HEK293 (cell line): ENCODE results near the gene GARIN5B.
A peak's percentile ranks its signal among the peaks of the same experiment; 100 is the strongest.

Experiments
- GFI1B ChIP-seq: fragments of 450-650 bp; formaldehyde crosslinking; IDR thresholded peaks from 2 replicates; pipeline ENCODE4 v1.5.1; 2016; ENCODE audit warnings: missing biosample characterization, missing genetic modification characterization
- KLF9 ChIP-seq: fragments of 450-650 bp; formaldehyde crosslinking; IDR thresholded peaks from 2 replicates; pipeline ENCODE4 v1.5.1; 2016; ENCODE audit warnings: missing biosample characterization, missing genetic modification characterization, low read depth
- RBAK ChIP-seq: fragments of 450-650 bp; formaldehyde crosslinking; IDR thresholded peaks from 2 replicates; pipeline ENCODE4 v1.5.1; 2016; ENCODE audit warnings: missing biosample characterization, missing genetic modification characterization
- SCRT1 ChIP-seq: fragments of 450-650 bp; formaldehyde crosslinking; IDR thresholded peaks from 2 replicates; pipeline ENCODE4 v1.5.1; 2016; ENCODE audit warnings: missing biosample characterization, missing genetic modification characterization, borderline replicate concordance
- SETDB1 ChIP-seq: IDR thresholded peaks from one replicate; pipeline ENCODE4 v1.6.1; 2017; ENCODE audit warnings: mild to moderate bottlenecking, low read length, moderate library complexity, mixed read lengths; ENCODE audit not compliant: insufficient read length
- SP3 ChIP-seq: fragments of 450-650 bp; formaldehyde crosslinking; IDR thresholded peaks from 2 replicates; pipeline ENCODE4 v1.5.1; 2016; ENCODE audit warnings: missing biosample characterization, missing genetic modification characterization
- TCF7L2 ChIP-seq: IDR thresholded peaks from 2 replicates; pipeline ENCODE4 v1.6.1; 2011; ENCODE audit warnings: low read depth, mild to moderate bottlenecking, inconsistent platforms, low read length, moderate library complexity, borderline replicate concordance
- TRIM28 ChIP-seq: IDR thresholded peaks from 2 replicates; pipeline ENCODE4 v1.6.1; 2011; ENCODE audit warnings: low read length, control low read depth, borderline replicate concordance
- ZBTB20 ChIP-seq: fragments of 450-650 bp; formaldehyde crosslinking; IDR thresholded peaks from 2 replicates; pipeline ENCODE4 v1.5.1; 2016; ENCODE audit warnings: missing biosample characterization, missing genetic modification characterization
- ZBTB48 ChIP-seq: fragments of 450-650 bp; formaldehyde crosslinking; IDR thresholded peaks from 2 replicates; pipeline ENCODE4 v1.5.1; 2016; ENCODE audit warnings: missing biosample characterization, missing genetic modification characterization
- ZFP41 ChIP-seq: fragments of 450-650 bp; formaldehyde crosslinking; IDR thresholded peaks from 2 replicates; pipeline ENCODE4 v1.5.1; 2016; ENCODE audit warnings: missing biosample characterization, missing genetic modification characterization, borderline replicate concordance
- ZNF138 ChIP-seq: fragments of 450-650 bp; formaldehyde crosslinking; IDR thresholded peaks from 2 replicates; pipeline ENCODE4 v1.5.1; 2016; ENCODE audit warnings: missing biosample characterization, missing genetic modification characterization, borderline replicate concordance
- ZNF140 ChIP-seq: fragments of 450-650 bp; formaldehyde crosslinking; IDR thresholded peaks from 2 replicates; pipeline ENCODE4 v1.5.1; 2016; ENCODE audit warnings: missing biosample characterization, missing genetic modification characterization
- ZNF18 ChIP-seq: fragments of 450-650 bp; formaldehyde crosslinking; IDR thresholded peaks from 2 replicates; pipeline ENCODE4 v1.5.1; 2016; ENCODE audit warnings: missing biosample characterization, missing genetic modification characterization
- ZNF184 ChIP-seq: fragments of 450-650 bp; IDR thresholded peaks from 2 replicates; pipeline ENCODE4 v1.5.1; 2018; ENCODE audit warnings: missing biosample characterization, mild to moderate bottlenecking, missing genetic modification characterization
- ZNF23 ChIP-seq: fragments of 450-650 bp; formaldehyde crosslinking; IDR thresholded peaks from 2 replicates; pipeline ENCODE4 v1.5.1; 2016; ENCODE audit warnings: missing biosample characterization, missing genetic modification characterization, borderline replicate concordance
- ZNF394 ChIP-seq: fragments of 450-650 bp; formaldehyde crosslinking; IDR thresholded peaks from 2 replicates; pipeline ENCODE4 v1.5.1; 2016; ENCODE audit warnings: missing biosample characterization, missing genetic modification characterization, mild to moderate bottlenecking, moderate library complexity, borderline replicate concordance
- ZNF398 ChIP-seq: fragments of 450-650 bp; formaldehyde crosslinking; IDR thresholded peaks from 2 replicates; pipeline ENCODE4 v1.5.1; 2017; ENCODE audit warnings: missing biosample characterization, missing genetic modification characterization
- ZNF596 ChIP-seq: fragments of 450-650 bp; IDR thresholded peaks from 2 replicates; pipeline ENCODE4 v1.5.0; 2018; ENCODE audit warnings: missing biosample characterization, mild to moderate bottlenecking, missing genetic modification characterization, moderate library complexity
- ZNF785 ChIP-seq: fragments of 450-650 bp; formaldehyde crosslinking; IDR thresholded peaks from 2 replicates; pipeline ENCODE4 v1.5.1; 2016; ENCODE audit warnings: missing biosample characterization, missing genetic modification characterization
- ZNF830 ChIP-seq: fragments of 450-650 bp; IDR thresholded peaks from 2 replicates; pipeline ENCODE4 v1.5.0; 2018; ENCODE audit warnings: missing biosample characterization, missing genetic modification characterization, low read depth, mild to moderate bottlenecking, moderate library complexity
- ZXDB ChIP-seq: fragments of 450-650 bp; formaldehyde crosslinking; IDR thresholded peaks from 2 replicates; pipeline ENCODE4 v1.5.1; 2016; ENCODE audit warnings: missing biosample characterization, missing genetic modification characterization
- TF ChIP-seq, protein P1 (sequence below): fragments of 450-650 bp; formaldehyde crosslinking; IDR thresholded peaks from 2 replicates; pipeline ENCODE4 v1.5.1; 2016; ENCODE audit warnings: missing biosample characterization, missing genetic modification characterization
- TF ChIP-seq, protein P2 (sequence below): fragments of 450-650 bp; IDR thresholded peaks from 2 replicates; pipeline ENCODE4 v1.5.1; 2018; ENCODE audit warnings: missing biosample characterization, mild to moderate bottlenecking, missing genetic modification characterization
- TF ChIP-seq, protein P3 (sequence below): fragments of 450-650 bp; formaldehyde crosslinking; conservative IDR thresholded peaks from 2 replicates; pipeline ENCODE4 v1.5.1; 2016; ENCODE audit warnings: low read depth, missing biosample characterization, missing genetic modification characterization
- TF ChIP-seq, protein P4 (sequence below): fragments of 450-650 bp; formaldehyde crosslinking; conservative IDR thresholded peaks from 2 replicates; pipeline ENCODE4 v1.5.1; 2016; ENCODE audit warnings: low read depth, missing biosample characterization, missing genetic modification characterization

GARIN5B gene

DNA sequence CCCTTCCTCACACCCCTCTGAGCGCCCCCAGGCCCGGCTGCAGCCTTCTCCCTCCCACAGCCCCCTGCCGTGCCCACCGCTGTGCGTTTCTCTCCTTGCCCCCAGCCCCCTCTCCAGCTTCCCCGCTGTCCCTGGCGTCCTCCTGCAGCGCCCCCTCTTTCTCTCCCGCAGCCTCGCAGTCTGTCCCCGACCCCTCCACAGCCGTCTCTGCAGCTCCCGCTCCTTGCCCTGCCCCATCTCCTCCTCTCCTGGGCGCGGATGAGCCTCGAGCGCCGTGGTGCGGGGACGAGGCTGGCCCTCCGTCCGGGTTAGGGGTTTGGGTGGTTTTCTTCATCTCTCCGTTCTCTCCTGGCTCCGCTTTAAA, 22.3 kb downstream of the GARIN5B start (continued):
- TF ChIP-seq ZBTB20 (no peak), RBAK (no peak), ZNF398 (tag by site-specific recombination) (no peak), GFI1B (tag by site-specific recombination) (no peak), ZFP41 (tag by site-specific recombination) (no peak), ZNF18 (tag by site-specific recombination) (no peak), ZNF23 (tag by site-specific recombination) (no peak), SCRT1 (no peak), ZNF596 (tag by site-specific recombination) (no peak), ZNF830 (tag by site-specific recombination) (no peak), ZXDB (no peak), ZBTB48 (peak; percentile 40; the same call in 1 of the 2 replicates), SP3 (tag by site-specific recombination) (no peak; the same call in none of the 2 replicates), ZNF140 (tag by site-specific recombination) (no peak), KLF9 (tag by site-specific recombination) (0 out of 2 replicates have a peak, but pooled peaks have one; percentile 12), TRIM28 (no peak), ZNF138 (tag by site-specific recombination) (no peak), ZNF785 (tag by site-specific recombination) (no peak), TCF7L2 (no peak), ZNF394 (tag by site-specific recombination) (no peak), ZNF184 (tag by site-specific recombination) (no peak), SETDB1 (no peak)
- TF ChIP-seq, protein P1, sequence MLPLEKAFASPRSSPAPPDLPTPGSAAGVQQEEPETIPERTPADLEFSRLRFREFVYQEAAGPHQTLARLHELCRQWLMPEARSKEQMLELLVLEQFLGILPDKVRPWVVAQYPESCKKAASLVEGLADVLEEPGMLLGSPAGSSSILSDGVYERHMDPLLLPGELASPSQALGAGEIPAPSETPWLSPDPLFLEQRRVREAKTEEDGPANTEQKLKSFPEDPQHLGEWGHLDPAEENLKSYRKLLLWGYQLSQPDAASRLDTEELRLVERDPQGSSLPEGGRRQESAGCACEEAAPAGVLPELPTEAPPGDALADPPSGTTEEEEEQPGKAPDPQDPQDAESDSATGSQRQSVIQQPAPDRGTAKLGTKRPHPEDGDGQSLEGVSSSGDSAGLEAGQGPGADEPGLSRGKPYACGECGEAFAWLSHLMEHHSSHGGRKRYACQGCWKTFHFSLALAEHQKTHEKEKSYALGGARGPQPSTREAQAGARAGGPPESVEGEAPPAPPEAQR = no peak
- TF ChIP-seq, protein P2, sequence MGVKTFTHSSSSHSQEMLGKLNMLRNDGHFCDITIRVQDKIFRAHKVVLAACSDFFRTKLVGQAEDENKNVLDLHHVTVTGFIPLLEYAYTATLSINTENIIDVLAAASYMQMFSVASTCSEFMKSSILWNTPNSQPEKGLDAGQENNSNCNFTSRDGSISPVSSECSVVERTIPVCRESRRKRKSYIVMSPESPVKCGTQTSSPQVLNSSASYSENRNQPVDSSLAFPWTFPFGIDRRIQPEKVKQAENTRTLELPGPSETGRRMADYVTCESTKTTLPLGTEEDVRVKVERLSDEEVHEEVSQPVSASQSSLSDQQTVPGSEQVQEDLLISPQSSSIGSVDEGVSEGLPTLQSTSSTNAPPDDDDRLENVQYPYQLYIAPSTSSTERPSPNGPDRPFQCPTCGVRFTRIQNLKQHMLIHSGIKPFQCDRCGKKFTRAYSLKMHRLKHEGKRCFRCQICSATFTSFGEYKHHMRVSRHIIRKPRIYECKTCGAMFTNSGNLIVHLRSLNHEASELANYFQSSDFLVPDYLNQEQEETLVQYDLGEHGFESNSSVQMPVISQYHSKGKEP (tag by site-specific recombination) = no peak
- TF ChIP-seq, protein P3, sequence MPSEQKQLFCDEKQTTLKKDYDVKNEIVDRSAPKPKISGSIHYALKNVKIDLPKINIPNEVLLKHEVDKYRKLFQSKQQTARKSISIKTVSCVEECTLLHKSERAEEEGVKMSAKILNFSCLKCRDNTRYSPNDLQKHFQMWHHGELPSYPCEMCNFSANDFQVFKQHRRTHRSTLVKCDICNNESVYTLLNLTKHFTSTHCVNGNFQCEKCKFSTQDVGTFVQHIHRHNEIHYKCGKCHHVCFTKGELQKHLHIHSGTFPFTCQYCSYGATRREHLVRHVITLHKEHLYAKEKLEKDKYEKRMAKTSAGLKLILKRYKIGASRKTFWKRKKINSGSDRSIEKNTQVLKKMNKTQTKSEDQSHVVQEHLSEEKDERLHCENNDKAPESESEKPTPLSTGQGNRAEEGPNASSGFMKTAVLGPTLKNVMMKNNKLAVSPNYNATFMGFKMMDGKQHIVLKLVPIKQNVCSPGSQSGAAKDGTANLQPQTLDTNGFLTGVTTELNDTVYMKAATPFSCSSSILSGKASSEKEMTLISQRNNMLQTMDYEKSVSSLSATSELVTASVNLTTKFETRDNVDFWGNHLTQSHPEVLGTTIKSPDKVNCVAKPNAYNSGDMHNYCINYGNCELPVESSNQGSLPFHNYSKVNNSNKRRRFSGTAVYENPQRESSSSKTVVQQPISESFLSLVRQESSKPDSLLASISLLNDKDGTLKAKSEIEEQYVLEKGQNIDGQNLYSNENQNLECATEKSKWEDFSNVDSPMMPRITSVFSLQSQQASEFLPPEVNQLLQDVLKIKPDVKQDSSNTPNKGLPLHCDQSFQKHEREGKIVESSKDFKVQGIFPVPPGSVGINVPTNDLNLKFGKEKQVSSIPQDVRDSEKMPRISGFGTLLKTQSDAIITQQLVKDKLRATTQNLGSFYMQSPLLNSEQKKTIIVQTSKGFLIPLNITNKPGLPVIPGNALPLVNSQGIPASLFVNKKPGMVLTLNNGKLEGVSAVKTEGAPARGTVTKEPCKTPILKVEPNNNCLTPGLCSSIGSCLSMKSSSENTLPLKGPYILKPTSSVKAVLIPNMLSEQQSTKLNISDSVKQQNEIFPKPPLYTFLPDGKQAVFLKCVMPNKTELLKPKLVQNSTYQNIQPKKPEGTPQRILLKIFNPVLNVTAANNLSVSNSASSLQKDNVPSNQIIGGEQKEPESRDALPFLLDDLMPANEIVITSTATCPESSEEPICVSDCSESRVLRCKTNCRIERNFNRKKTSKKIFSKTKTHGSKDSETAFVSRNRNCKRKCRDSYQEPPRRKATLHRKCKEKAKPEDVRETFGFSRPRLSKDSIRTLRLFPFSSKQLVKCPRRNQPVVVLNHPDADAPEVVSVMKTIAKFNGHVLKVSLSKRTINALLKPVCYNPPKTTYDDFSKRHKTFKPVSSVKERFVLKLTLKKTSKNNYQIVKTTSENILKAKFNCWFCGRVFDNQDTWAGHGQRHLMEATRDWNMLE = no peak
- TF ChIP-seq, protein P4, sequence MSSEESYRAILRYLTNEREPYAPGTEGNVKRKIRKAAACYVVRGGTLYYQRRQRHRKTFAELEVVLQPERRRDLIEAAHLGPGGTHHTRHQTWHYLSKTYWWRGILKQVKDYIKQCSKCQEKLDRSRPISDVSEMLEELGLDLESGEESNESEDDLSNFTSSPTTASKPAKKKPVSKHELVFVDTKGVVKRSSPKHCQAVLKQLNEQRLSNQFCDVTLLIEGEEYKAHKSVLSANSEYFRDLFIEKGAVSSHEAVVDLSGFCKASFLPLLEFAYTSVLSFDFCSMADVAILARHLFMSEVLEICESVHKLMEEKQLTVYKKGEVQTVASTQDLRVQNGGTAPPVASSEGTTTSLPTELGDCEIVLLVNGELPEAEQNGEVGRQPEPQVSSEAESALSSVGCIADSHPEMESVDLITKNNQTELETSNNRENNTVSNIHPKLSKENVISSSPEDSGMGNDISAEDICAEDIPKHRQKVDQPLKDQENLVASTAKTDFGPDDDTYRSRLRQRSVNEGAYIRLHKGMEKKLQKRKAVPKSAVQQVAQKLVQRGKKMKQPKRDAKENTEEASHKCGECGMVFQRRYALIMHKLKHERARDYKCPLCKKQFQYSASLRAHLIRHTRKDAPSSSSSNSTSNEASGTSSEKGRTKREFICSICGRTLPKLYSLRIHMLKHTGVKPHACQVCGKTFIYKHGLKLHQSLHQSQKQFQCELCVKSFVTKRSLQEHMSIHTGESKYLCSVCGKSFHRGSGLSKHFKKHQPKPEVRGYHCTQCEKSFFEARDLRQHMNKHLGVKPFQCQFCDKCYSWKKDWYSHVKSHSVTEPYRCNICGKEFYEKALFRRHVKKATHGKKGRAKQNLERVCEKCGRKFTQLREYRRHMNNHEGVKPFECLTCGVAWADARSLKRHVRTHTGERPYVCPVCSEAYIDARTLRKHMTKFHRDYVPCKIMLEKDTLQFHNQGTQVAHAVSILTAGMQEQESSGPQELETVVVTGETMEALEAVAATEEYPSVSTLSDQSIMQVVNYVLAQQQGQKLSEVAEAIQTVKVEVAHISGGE (tag by site-specific recombination) = no peak
